Measurements from ENCODE around the gene ART3. TPM values are rescaled to one million over a fixed set of nuclear protein-coding genes. Genes with fewer than 3 reads are reported as not detected.

The ART3 gene
- polyA plus RNA-seq, 2 of the 4 experiments (the other 2 are of a cell fraction) = not detected

GRCh38 chr4:76074993-76075600, 588 bp downstream of the ART3 start:
- CTCF ChIA-PET = interaction anchor here (1.7 to 2.2 kb wide), 2 partner anchors 13 to 79 kb away, joined by 3 to 8 read pairs; no protein-coding TSS in a partner anchor
- Histone ChIP-seq H3K27ac (no peak overlapping the region), H3K4me2 (no peak overlapping the region), H3K4me1 (no peaks in the 10 kb centered on the region), H3K4me3 (no peak overlapping the region), H3K9me3 (no peaks in the 10 kb centered on the region)
- POLR2A ChIA-PET = no interaction called here
- ATAC-seq (no peak), FAIRE-seq (no peak), DNase-seq (ENCODE audit: low read depth in 1 of 2, low spot score in 1 of 2) (no peak)
- 55% methylated on average over 4 of the region's 4 CpGs for WGBS (ENCODE audit: missing lambda C conversion rate)
- TF ChIP-seq NR3C1 (IDR thresholded peaks at IDR 0.05) (no peak), ESRRA (IDR thresholded peaks at IDR 0.05; ENCODE audit: borderline replicate concordance, low read length) (no peak), MAFK (IDR thresholded peaks at IDR 0.05; ENCODE audit: partially characterized antibody) (no peak), KDM1A (IDR thresholded peaks at IDR 0.05; ENCODE audit: low read depth) (no peak)

- no peak overlapping the region for H3K4me2 ChIP-seq
- no peak overlapping the region for H3K4me3 ChIP-seq
- TF ChIP-seq JUNB (IDR thresholded peaks at IDR 0.05) (no peak), HMGXB4 (CRISPR knock-in tag; IDR thresholded peaks at IDR 0.05; ENCODE audit: borderline replicate concordance) (no peak), RFX5 (IDR thresholded peaks at IDR 0.05) (no peak), HOXB13 (CRISPR knock-in tag; IDR thresholded peaks at IDR 0.05; ENCODE audit: low read depth) (no peak)
- no peaks in the 10 kb centered on the region for H3K9me3 ChIP-seq
- ChIA-PET POLR2A (no interaction called here), CTCF (interaction anchor here (1.0 to 1.4 kb wide), 2 partner anchors 8 to 9 kb away, joined by 3 to 5 read pairs; no protein-coding TSS in a partner anchor)
- H3K4me1 ChIP-seq = no peaks in the 10 kb centered on the region
- DNase-seq (ENCODE audit: low read depth in 1 of 2, low spot score in 1 of 2) (no peak), ATAC-seq (no peak), FAIRE-seq (no peak)
- 38% methylated on average over 4 of the region's 4 CpGs for WGBS (ENCODE audit: missing lambda C conversion rate)
- H3K27ac ChIP-seq = no peak overlapping the region
Observed at GRCh38 chr4:76078033-76078613, 3.6 kb downstream of the ART3 start.

GRCh38 chr4:76083386-76083988, 9.0 kb downstream of the ART3 start:
- WGBS (ENCODE audit: missing lambda C conversion rate) = 58% methylated on average over 3 of the region's 3 CpGs
- no peak overlapping the region for H3K27ac ChIP-seq
- FAIRE-seq = no peak
- H3K4me3 ChIP-seq = no peak overlapping the region
- POLR2A ChIA-PET = no interaction called here
- no peak for ATAC-seq
- TF ChIP-seq MAX (IDR thresholded peaks at IDR 0.05) (no peak), FOSB (CRISPR knock-in tag; IDR thresholded peaks at IDR 0.05) (no peak), BCL3 (IDR thresholded peaks at IDR 0.05) (no peak), RFX5 (IDR thresholded peaks at IDR 0.05) (no peak), REST (IDR thresholded peaks at IDR 0.05) (no peak), JUNB (IDR thresholded peaks at IDR 0.05) (no peak), HEYL (CRISPR knock-in tag; IDR thresholded peaks at IDR 0.05) (no peak), JUN (IDR thresholded peaks at IDR 0.05) (no peak), HOXA7 (CRISPR knock-in tag; IDR thresholded peaks at IDR 0.05) (no peak), EP300 (IDR thresholded peaks at IDR 0.05) (no peak), KDM5A (IDR thresholded peaks at IDR 0.05) (no peak), HMGXB4 (CRISPR knock-in tag; IDR thresholded peaks at IDR 0.05; ENCODE audit: borderline replicate concordance) (no peak), MAZ (IDR thresholded peaks at IDR 0.05; ENCODE audit: borderline replicate concordance, low read depth, low read length) (no peak), SREBF2 (IDR thresholded peaks at IDR 0.05) (no peak), RARB (CRISPR knock-in tag; IDR thresholded peaks at IDR 0.05) (no peak), POLR2AphosphoS2 (conservative IDR thresholded peaks at IDR 0.05; ENCODE audit: low read length) (no peak), MYC (IDR thresholded peaks at IDR 0.05; ENCODE audit: borderline replicate concordance, low read length) (no peak)
- no peak overlapping the region for H3K4me2 ChIP-seq
- H3K9me3 ChIP-seq = no peaks in the 10 kb centered on the region
- no peaks in the 10 kb centered on the region for H3K4me1 ChIP-seq
- CTCF ChIA-PET = interaction anchor here (0.5 to 2.0 kb wide), 6 partner anchors 14 to 87 kb away, joined by 3 to 6 read pairs (median 4); no protein-coding TSS in a partner anchor
- no peak for DNase-seq (ENCODE audit: low read depth in 1 of 2, low spot score in 1 of 2)
